Measurements from ENCODE around the gene IRS2.

The IRS2 gene

GRCh38 chr13:109804654-109805053 lies 18.3 kb upstream of the IRS2 start:
- DNase-seq: no peak

DNA sequence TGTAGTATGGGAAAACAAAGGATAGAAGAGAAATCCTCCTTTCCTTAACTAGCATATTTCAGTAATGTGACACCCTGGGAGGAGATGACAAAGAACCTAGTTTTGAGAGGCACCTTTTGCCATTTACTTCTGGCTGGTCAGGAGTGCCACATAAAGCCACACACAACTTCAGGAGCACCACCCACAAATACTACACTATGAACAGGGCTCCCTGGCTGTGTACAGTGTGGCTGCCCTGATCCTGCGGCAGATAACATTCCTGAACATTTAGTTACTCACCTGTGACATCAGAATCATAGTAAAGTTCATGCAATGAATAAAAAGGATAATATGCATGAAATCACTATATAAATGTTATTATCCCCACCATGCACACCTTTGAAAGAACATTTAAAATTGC lies 17.4 kb upstream of the IRS2 start:
- no peak for DNase-seq

DNA sequence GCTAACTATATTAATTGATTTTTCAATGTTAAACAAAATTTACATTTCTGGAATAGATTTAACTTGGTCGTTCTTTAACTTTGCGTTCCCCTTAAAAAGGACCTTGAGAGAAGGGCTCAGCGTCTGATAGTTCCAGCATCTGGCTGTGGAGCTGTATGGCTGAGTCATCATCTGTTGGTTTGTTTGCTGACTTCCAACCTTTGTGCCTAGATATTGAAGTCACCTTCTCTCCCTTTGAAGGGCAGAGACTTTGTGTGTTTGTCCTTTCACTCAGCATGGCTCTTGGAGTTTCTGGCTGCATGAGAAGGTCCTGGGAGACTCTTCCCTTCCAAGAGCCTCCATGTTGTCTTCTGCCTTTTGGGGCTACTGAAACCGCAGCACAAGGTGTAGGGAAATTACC lies 16.6 kb upstream of the IRS2 start:
- DNase-seq: no peak

DNA sequence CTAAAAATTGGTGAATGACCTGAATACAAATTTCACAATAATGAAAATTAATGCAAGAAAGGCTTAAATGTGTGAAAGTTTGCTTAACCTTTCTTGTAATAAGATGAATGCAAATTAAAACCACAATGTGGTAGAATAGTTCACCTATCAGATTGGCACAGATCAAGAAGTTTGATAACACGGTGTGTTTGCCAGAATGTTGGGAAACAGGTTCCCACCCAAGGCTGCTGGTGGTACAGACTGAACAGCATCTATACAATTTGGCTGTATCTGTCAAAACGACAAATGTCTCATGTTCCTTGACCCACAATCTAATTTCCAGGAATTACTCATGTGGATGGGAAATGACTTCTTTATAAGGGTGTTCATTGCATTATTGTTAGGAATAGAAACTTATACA lies 8.6 kb upstream of the IRS2 start:
- DNase-seq: no peak

GRCh38 chr13:109794095-109794494 lies 7.7 kb upstream of the IRS2 start:
- DNase-seq: no peak

DNA sequence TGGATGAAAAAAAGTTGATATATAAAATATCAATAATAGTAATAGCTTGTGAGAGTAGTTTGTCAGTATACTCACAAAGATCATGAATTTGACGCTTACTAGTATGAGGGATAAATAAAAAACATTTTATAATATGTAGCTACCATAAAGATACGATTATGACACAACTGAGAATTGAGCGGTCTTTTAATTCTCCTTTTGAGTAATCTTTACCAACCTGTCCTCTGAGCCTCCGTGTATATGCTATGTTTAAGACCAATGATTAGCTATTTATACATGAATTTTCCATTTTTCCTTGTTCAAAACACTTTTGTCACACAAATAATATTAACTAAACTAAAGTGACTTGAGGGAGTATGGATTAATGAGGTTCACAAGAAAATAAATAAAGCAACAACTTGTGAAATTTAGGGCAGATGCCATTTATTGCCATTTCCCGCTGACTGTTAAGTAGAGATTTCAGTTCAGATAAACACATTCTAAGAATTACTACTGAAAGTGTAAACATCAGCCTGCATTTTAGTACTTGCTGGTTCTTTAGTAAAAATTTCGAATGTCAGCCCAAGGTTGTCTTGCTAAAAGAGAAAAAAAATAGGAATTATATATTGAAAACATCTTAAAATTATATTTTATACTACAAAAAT lies 6.2 kb upstream of the IRS2 start:
- no peak for DNase-seq

DNA sequence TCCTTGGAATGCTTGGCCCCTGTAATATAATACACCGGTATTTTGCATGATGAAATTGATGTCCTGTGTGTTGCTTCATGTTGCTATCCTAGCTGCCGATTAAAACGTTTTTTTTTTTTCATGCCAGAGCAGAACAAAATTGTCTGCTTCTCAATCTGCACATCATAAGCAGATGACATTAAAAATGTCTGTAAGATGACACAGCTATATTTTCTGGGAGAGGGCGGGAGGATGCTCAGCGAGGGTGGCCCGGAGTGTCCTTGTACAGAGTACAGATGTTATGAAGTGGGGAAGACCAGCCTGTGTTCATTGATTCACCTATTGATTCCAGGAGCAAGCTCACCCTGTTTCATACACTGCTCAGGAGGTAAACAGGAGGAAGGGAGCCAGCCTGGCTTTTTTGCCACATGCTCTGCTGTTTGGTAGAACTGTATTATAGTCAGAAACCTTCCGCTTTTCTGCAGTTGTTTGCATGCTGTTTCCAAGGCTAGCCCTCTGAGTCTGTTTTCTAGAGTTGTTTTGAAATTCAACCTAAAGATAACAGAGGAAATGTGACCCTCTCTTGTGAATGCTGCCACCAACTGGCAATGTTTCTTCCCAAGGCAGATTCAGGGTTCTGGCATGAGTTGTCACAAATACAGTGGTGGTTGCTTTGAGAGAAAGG lies 4.7 kb upstream of the IRS2 start:
- DNase-seq: peak in 1 of 2 experiments; percentile 20

GRCh38 chr13:109790086-109790485 lies 3.7 kb upstream of the IRS2 start:
- DNase-seq: no peak

DNA sequence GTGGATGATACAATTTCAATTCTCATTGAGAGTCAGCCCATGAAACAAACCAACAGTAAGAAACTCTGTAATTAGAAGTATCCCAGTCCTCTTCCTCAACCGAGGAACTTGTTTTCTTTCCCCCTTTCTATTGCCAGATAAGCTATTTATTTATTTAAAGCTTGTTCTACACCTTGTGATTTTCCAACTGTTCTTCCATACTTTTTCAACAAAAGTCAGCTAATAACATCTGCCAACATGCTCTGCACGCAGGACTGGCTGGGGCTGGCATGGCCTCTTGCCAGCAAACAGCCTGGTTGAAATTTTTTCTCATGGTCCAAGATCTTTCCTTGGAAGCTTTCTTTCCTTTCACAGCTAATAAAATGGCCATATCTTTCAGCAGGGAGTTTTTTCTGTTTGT lies 2.9 kb upstream of the IRS2 start:
- DNase-seq: no peak

DNA sequence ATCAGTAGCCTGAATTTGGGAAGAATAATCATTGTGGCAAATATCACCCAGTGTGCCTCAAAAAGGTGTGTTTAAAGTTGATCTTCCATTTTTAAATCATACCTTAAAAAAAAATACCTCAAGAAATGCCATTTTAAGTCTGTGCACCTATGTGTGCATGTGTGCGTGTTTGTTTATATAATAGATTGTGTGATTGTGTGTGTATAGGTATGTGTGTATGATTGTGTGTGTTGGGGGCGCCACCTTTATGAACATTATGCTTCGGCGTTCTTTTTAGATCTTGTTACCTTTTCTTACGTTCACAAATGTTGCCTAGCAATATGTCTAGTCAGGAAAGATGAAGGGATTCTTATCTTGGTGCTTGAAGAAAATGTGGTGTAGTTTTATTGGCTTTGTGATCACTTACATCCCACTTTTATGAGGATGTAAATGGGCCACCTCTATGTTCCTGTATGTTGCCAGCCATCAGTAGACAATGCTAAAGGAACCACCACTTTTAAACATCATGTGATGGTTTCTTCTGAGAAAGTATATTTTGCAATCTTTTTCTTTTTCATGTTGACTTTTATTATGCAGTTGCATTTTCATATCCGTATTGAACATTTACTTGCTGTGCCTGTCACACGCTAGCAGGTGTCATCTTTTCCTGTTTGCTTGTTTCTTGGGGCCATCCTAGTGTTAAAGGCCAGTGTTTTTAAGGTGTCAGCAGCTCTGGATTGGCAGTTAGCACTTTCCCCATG lies 2.2 kb upstream of the IRS2 start:
- DNase-seq: no peak

- no peak for DNase-seq
These were observed 962 bp upstream of the IRS2 start for GRCh38 chr13:109787135-109787954.

DNA sequence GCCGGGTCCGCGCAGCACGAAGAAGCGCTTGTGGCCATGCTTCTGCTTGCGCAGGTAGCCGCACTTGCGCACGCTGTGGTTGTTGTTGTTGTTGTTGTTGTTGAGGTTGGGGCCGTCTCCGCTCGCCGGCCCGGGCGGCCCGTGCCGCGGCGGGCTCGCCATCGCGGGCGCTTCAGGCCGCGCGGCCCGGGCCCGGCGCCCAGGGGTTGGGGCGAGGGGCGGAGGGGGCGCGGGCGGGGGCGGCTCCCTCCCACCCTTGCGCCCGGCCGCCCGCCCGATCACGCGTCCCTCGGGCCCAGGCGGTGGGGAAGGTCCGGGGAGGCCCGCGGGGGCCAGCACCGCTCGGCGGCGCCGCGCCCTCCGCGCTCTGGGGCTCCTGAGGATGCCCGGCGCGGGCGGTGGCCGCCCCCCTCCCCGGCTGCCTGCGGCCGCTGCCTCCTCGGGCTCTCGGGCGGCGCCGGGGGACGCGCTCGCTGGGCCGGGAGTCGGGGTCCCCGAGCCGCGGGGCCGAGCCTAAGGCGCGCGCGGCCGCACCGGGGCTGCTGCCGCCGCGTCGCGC lies 412 bp downstream of the IRS2 start:
- DNase-seq: peak in 1 of 2 experiments; percentile 5

- peak; percentile 36 to 37 for DNase-seq
These were observed 1.1 kb downstream of the IRS2 start for GRCh38 chr13:109785141-109785891.

DNA sequence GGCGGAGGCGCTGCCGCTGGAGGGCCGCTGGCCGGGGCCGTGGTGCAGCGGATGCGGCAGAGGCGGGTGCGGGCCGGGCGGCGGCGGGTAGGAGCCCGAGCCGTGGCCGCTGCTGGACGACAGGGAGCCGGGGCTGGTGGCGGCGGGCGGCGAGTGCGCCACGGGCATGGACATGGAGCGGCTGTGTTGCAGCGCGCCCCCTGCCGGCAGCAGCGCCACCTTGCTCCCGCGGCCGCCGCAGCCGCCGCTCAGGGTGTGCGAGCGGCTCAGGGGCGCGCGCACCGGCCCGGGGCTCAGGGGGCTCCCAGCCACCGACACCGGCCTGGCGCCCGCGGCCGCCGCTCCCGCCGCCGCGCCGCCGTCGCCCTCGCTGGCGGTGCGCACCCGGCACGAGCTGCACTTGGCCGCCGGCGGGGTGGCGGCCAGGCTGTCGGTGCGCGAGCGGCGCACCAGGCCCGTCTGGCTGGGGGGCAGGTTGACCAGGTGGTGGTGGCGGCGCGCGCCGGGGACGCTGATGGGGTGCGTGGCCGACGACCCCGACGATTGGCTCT lies 1.7 kb downstream of the IRS2 start:
- DNase-seq: peak; percentile 55

DNA sequence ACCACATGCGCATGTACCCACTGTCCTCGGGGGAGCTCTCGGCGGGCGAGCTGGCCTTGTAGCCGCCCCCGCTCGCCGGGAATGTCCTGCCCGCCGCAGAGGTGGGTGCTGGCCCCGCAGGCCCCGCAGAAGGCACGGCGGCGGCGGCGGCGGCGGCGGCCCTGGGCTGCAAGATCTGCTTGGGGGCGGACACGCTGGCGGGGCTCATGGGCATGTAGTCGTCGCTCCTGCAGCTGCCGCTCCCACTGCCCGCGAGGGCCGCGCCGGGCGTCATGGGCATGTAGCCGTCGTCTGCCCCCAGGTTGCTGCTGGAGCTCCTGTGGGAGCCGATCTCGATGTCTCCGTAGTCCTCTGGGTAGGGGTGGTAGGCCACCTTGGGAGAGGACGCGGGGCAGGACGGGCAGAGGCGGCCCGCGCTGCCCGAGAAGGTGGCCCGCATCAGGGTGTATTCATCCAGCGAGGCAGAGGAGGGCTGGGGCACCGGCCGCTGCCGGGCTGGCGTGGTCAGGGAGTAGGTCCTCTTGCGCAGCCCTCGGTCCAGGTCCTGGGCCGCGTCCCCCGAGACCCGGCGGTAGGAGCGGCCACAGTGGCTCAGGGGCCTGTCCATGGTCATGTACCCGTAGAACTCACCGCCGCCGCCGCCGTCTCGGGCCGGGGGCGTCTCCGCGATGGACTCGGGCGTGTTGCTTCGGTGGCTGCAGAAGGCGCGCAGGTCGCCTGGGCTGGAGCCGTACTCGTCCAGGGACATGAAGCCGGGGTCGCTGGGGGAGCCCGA lies 2.4 kb downstream of the IRS2 start:
- DNase-seq: no peak

DNA sequence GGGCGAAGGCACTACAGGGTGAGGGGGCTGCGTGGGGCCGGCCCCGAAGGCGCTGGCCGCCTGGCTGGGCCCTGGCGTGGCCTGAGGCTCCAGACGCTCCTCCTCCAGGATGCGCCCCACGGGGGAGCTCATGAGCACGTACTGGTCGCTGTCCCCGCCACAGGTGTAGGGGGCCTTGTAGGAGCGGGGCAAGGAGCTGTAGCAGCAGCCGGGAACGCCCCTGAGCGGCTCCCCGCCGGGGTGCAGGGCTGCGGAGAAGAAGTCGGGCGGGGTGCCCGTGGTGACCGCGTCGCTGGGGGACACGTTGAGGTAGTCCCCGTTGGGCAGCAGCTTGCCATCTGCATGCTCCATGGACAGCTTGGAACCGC lies 3.0 kb downstream of the IRS2 start:
- DNase-seq: no peak

DNA sequence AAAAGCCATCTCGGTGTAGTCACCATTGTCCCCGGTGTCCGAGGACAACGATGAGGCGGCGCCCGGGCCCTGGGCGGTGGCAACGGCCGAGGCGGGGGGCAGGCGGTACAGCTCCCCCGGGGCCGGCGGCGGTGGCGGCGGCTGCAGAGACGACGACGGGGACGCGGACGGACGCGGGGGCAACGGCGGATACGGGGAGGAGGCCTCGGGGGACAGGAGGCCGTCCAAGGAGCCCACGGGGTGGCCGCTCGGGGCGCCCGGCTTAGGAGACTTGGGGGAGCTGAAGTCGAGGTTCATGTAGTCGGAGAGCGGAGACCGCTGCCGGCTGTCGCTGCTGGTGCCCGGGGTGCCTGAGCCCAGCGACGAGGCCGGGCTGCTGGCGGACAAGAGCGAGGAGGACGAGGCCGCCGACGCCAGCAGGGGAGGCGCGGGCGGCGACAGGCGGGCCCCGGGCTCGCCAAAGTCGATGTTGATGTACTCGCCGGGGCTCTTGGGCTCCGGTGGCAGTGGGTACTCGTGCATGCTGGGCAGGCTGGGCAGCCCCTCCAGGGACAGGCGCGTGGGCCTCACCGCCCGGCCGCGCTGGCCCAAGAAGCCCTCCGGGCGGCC lies 3.5 kb downstream of the IRS2 start:
- no peak for DNase-seq

DNA sequence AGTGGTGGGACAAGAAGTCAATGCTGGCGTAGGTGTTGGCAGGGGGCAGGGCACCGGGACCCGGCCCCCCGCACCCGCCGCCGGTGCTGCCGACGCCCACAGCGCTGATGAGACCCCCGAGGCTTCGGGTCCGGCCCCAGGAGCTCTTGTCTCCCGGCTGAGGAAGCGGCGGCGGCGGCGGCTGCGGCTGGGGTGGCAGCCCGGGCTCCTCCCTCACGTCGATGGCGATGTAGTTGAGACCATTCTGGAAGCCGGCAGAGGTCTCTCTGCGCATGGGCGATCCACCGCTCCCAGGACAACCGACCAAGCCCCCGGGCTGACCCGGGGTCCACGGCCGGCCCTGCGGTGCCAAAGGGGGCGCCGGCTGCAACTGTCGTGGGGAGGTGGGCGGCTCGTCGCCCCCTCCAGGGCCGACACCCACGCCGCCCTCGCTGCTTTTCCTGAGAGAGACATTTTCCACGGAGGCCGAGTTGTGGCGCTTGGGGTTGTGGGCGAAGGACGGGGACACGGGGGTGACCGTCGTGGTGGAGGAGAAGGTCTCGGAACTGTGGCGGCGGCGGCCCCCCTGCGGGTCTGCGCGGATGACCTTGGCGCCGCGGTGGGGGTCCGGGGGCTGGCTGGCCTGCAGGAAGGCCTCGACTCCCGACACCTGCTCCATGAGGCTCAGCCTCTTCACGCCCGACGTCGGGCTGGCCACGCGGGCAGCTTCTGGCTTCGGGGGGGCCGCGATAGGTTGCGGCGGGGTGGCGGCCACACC lies 4.1 kb downstream of the IRS2 start:
- DNase-seq: no peak

- DNase-seq: no peak
These were observed 4.9 kb downstream of the IRS2 start for GRCh38 chr13:109781384-109782065.
